Urinary bladder (tissue), 4 donors: Measurements from ENCODE around the gene BLCAP. TPM values are rescaled to one million over a fixed set of nuclear protein-coding genes. Genes with fewer than 3 reads are reported as not detected.
"Not testable (repeated sequence)": the region's sequence is repeated elsewhere in the genome, so short reads cannot be mapped to it uniquely, and the experiment has no call there.

ENCODE experiments used
- DNase-seq: peaks from one replicate; pipeline ENCODE4 v3.0.0-alpha.2; 2015; ENCODE audit errors: extremely low spot score
- H3K27ac ChIP-seq: one replicate; pipeline ENCODE4 v1.5.1; 2013; ENCODE audit warnings: low read depth, mild to moderate bottlenecking, moderate library complexity
- H3K36me3 ChIP-seq: one replicate; pipeline ENCODE4 v1.6.1; 2013; ENCODE audit warnings: mild to moderate bottlenecking, moderate library complexity; ENCODE audit not compliant: insufficient read depth
- H3K4me1 ChIP-seq: one replicate; pipeline ENCODE4 v1.6.1; 2013; ENCODE audit warnings: mild to moderate bottlenecking, moderate library complexity; ENCODE audit not compliant: insufficient read depth
- H3K4me3 ChIP-seq: one replicate; pipeline ENCODE4 v1.5.1; 2013; ENCODE audit warnings: low read depth, low read length
- WGBS: extraction: QIAGEN DNeasy Blood & Tissue Kit; methylation state at CpG from one replicate; pipeline ENCODE4 v1.1.7; 2013; 5-methylcytosine and 5-hydroxymethylcytosine counted together
- polyA plus RNA-seq: library from polyadenylated mRNA; stranded (reverse); fragments of 200-250 nt; gene quantifications from one replicate; pipeline ENCODE4 v1.2.3, GENCODE V29; 2013
- total RNA-seq: library from RNA; depleted of rRNA; stranded (reverse); fragments of >200 nt; gene quantifications from one replicate; pipeline ENCODE4 v1.2.3, GENCODE V29; 2014
- donor health status: healthy with polysubstance abuse.
- donor health status: healthy.

Gene BLCAP
- total and polyA plus RNA-seq, 2 donors, result 82.5 to 94.0 TPM

- Histone ChIP-seq H3K4me3 (no peak overlapping the region), H3K4me1 (no peaks in the 10 kb centered on the region), H3K27ac (no peak overlapping the region), H3K36me3 (no peaks in the 10 kb centered on the region)
- no peak for DNase-seq
- WGBS, result 12% methylated on average over 34 of the region's 34 CpGs
These were observed 36.9 kb upstream of the BLCAP start for GRCh38 chr20:37564388-37565133.

GRCh38 chr20:37564016-37564387, 36.3 kb upstream of the BLCAP start:
- no peak overlapping the region for H3K4me3 ChIP-seq
- WGBS, result 31% methylated on average over 19 of the region's 19 CpGs
- H3K27ac ChIP-seq, result no peak overlapping the region
- H3K36me3 ChIP-seq, result no peaks in the 10 kb centered on the region
- H3K4me1 ChIP-seq, result no peaks in the 10 kb centered on the region
- DNase-seq, result no peak

- no peaks in the 10 kb centered on the region for H3K36me3 ChIP-seq
- 59% methylated on average over 3 of the region's 3 CpGs for WGBS
- no peaks in the 10 kb centered on the region for H3K4me1 ChIP-seq
- no peak for DNase-seq
- H3K27ac ChIP-seq, result no peak overlapping the region
- H3K4me3 ChIP-seq, result no peak overlapping the region
These were observed 35.2 kb upstream of the BLCAP start for GRCh38 chr20:37562695-37563480.

GRCh38 chr20:37560629-37561028, 33.0 kb upstream of the BLCAP start:
- Histone ChIP-seq H3K36me3 (no peaks in the 10 kb centered on the region), H3K4me3 (no peak overlapping the region), H3K27ac (no peak overlapping the region), H3K4me1 (no peaks in the 10 kb centered on the region)
- DNase-seq, result no peak
- 72% methylated on average over 4 of the region's 4 CpGs for WGBS

- Histone ChIP-seq H3K27ac (no peak overlapping the region), H3K4me1 (no peaks in the 10 kb centered on the region), H3K36me3 (no peaks in the 10 kb centered on the region), H3K4me3 (no peak overlapping the region)
- WGBS, result 88% methylated on average over 11 of the region's 11 CpGs
- DNase-seq, result no peak
These were observed 31.8 kb upstream of the BLCAP start for GRCh38 chr20:37559312-37560027.

GRCh38 chr20:37558779-37559178, 31.1 kb upstream of the BLCAP start:
- H3K27ac ChIP-seq, result no peak overlapping the region
- no peak for DNase-seq
- 80% methylated on average over 4 of the region's 4 CpGs for WGBS

GRCh38 chr20:37558306-37558705, 30.6 kb upstream of the BLCAP start:
- Histone ChIP-seq H3K36me3 (no peaks in the 10 kb centered on the region), H3K4me1 (no peaks in the 10 kb centered on the region), H3K4me3 (no peak overlapping the region), H3K27ac (no peak overlapping the region)
- WGBS, result 73% methylated on average over 4 of the region's 4 CpGs
- no peak for DNase-seq

More at GRCh38 chr20:37558779-37559178, 31.1 kb upstream of the BLCAP start:
- Histone ChIP-seq H3K4me3 (no peak overlapping the region), H3K4me1 (no peaks in the 10 kb centered on the region), H3K36me3 (no peaks in the 10 kb centered on the region)

- H3K4me1 ChIP-seq, result no peaks in the 10 kb centered on the region
- H3K4me3 ChIP-seq, result no peak overlapping the region
- no peak overlapping the region for H3K27ac ChIP-seq
- WGBS, result 90% methylated on average over 6 of the region's 6 CpGs
- no peak for DNase-seq
- no peaks in the 10 kb centered on the region for H3K36me3 ChIP-seq
These were observed 28.9 kb upstream of the BLCAP start for GRCh38 chr20:37556538-37556937.

- WGBS, result 62% methylated on average over 13 of the region's 13 CpGs
- not testable (repeated sequence) for H3K36me3 ChIP-seq, H3K27ac ChIP-seq, DNase-seq, H3K4me3 ChIP-seq, H3K4me1 ChIP-seq
These were observed 27.1 kb upstream of the BLCAP start for GRCh38 chr20:37554721-37555298.

GRCh38 chr20:37552415-37552814, 24.7 kb upstream of the BLCAP start:
- WGBS, result 57% methylated on average over 1 of the region's 1 CpG
- Histone ChIP-seq H3K4me3 (no peak overlapping the region), H3K4me1 (no peaks in the 10 kb centered on the region), H3K36me3 (no peaks in the 10 kb centered on the region), H3K27ac (no peak overlapping the region)
- no peak for DNase-seq

- not testable (repeated sequence) for H3K36me3 ChIP-seq, DNase-seq, H3K4me1 ChIP-seq, H3K4me3 ChIP-seq, H3K27ac ChIP-seq
- 73% methylated on average over 2 of the region's 2 CpGs for WGBS
These were observed 24.0 kb upstream of the BLCAP start for GRCh38 chr20:37551660-37552059.

GRCh38 chr20:37550101-37550920, 22.6 kb upstream of the BLCAP start:
- not testable (repeated sequence) for DNase-seq, H3K4me3 ChIP-seq, H3K27ac ChIP-seq, H3K36me3 ChIP-seq, H3K4me1 ChIP-seq
- 60% methylated on average over 16 of the region's 16 CpGs for WGBS

- Histone ChIP-seq H3K4me3 (no peak overlapping the region), H3K4me1 (no peaks in the 10 kb centered on the region), H3K27ac (no peak overlapping the region), H3K36me3 (no peaks in the 10 kb centered on the region)
- no peak for DNase-seq
These were observed 20.2 kb upstream of the BLCAP start for GRCh38 chr20:37547912-37548311.
